K562 (cell line): ENCODE results near the gene ZBTB22. TPM values are rescaled to one million over a fixed set of nuclear protein-coding genes. Genes with fewer than 3 reads are reported as not detected.

Experiments
- BRF1 ChIP-seq: IDR thresholded peaks from 3 replicates; pipeline ENCODE4 v1.6.1; 2011; ENCODE audit warnings: borderline replicate concordance, mild to moderate bottlenecking; ENCODE audit not compliant: insufficient read length; ENCODE audit errors: extremely low read depth
- POLR2A ChIP-seq: fragments of 450-650 bp; conservative IDR thresholded peaks from 2 replicates; pipeline ENCODE4 v1.6.1; 2016
- RNF2 ChIP-seq: sonication (generic); IDR thresholded peaks from 2 replicates; pipeline ENCODE4 v1.6.1; 2016
- SRF ChIP-seq, 2 experiments: fragments of 250-450, 450-650 bp in 1 of 2; sonication (Bioruptor Pico) in 1 of 2; sonication (generic) in 1 of 2; formaldehyde crosslinking; IDR thresholded peaks; 2 replicates each; pipeline versions ENCODE4 v1.5.0 to v1.5.1; 2020 to 2022; ENCODE audit warnings: mild to moderate bottlenecking in 1 of 2, missing genetic modification reagents in 1 of 2
- ZBED1 ChIP-seq: IDR thresholded peaks from 2 replicates; pipeline ENCODE4 v1.6.1; 2014
- ZBTB1 ChIP-seq: sonication (generic); formaldehyde crosslinking; IDR thresholded peaks from 2 replicates; pipeline ENCODE4 v1.8.1; 2023; ENCODE audit warnings: missing genetic modification reagents, low read depth, mild to moderate bottlenecking, borderline replicate concordance
- ZNF239 ChIP-seq: fragments of 250-450 bp; sonication (Bioruptor Pico); IDR thresholded peaks from 2 replicates; pipeline ENCODE4 v1.4.0; 2020; ENCODE audit warnings: mild to moderate bottlenecking
- polyA plus RNA-seq, 8 experiments: library from polyadenylated mRNA; depleted of rRNA in 4 of 8; stranded (reverse) in 5 of 8; unstranded in 3 of 8; fragments of >200 nt; fragmentation: Nextera tagmentation in 2 of 8; fragmentation: Illumina TruSeq in 1 of 8; extraction: Ambion mirVana in 2 of 8; extraction: Trizol in 1 of 8; gene quantifications; 2 replicates each; pipeline versions ENCODE4 v1.2.1 to v1.2.3, GENCODE V29; 2011 to 2014; ENCODE audit warnings: inconsistent platforms in 1 of 8, missing spikeins in 1 of 8
- total RNA-seq, 7 experiments: library from RNA; depleted of rRNA in 6 of 7; stranded (reverse); fragments of >200 nt in 6 of 7; fragmentation: Illumina TruSeq in 2 of 7; extraction: Trizol in 2 of 7; gene quantifications; 2 replicates each; pipeline versions ENCODE4 v1.2.1 to v1.2.3, GENCODE V29; 2011 to 2021; ENCODE audit warnings: low replicate concordance in 1 of 7
- TF ChIP-seq, protein P1 (sequence below), 2 experiments: fragments of 450-650 bp in 1 of 2; IDR thresholded peaks; 2 replicates each; pipeline ENCODE4 v1.6.1; 2011 to 2017; ENCODE audit warnings: low read depth in 2 of 2, antibody characterized with exemption in 1 of 2, borderline replicate concordance in 1 of 2, low read length in 1 of 2, mild to moderate bottlenecking in 1 of 2, mixed read lengths in 1 of 2; ENCODE audit not compliant: control insufficient read depth in 1 of 2
- TF ChIP-seq, protein P2 (sequence below): sonication (generic); formaldehyde crosslinking; IDR thresholded peaks from 2 replicates; pipeline ENCODE4 v1.8.1; 2023; ENCODE audit warnings: mild to moderate bottlenecking, missing genetic modification reagents, moderate library complexity
- TF ChIP-seq, protein P3 (sequence below): fragments of 450-650 bp; IDR thresholded peaks from 2 replicates; pipeline ENCODE4 v1.7.0; 2016; ENCODE audit warnings: borderline replicate concordance
- TF ChIP-seq, protein P4 (sequence below): fragments of 150-350 bp; IDR thresholded peaks from 2 replicates; pipeline ENCODE4 v1.6.1; 2014; ENCODE audit warnings: low read depth, mild to moderate bottlenecking, low read length, borderline replicate concordance
- TF ChIP-seq, protein P5 (sequence below): fragments of 250-450 bp; sonication (Bioruptor Pico); IDR thresholded peaks from 2 replicates; pipeline ENCODE4 v1.8.0; 2022; ENCODE audit warnings: moderate library complexity, mild to moderate bottlenecking, inconsistent platforms

Gene ZBTB22
- total and polyA plus RNA-seq, 9 of the 15 experiments (the other 6 are each of a cell fraction or from before 2014, with no cell fraction given) = 0.21 to 11.9 (median 7.1) TPM

DNA sequence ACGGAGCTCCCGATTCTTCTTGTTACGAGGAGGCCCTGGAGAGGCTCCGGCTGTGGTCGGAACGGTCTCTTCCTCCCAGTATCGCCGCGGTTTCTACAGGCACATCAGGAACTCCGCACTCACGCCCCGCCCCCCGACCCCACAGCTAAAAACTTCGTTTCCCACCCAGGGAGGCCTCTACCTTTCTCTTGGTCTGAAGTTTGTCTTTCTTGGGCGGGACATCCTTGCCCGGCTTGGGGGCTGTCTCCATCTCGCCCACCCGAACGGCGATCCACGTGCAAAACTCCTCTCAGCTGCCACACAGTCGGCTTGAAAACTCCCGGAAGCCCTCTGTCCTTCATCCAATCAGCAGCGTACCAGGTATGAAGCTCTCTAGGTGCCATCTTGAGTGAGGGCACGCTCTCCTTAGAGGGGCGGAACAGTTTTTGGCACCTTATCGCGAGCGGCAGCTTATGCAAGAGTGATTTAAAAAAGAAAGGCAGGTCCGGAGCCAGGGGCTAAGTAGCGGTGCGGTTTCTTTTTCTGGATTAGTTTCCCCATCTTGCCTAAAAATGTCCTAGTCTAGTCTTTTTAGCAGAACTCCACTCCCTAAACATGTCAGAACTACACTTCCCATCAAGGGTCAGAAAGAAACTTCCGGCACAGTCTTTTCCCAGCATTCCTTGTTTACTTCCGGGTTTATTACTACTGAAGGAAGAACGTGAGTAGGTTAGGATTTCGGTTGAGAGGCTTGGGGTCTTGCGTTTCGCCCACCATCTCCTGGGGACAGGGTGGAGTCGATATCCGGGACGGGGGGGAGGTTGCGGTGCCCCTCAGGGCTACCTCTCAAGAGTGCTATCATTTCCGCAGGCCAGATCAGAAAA is 28.4 kb downstream of the ZBTB22 start, which contains the start of the genes PFDN6 and WDR46 (continued):
- TF ChIP-seq, protein P1, sequence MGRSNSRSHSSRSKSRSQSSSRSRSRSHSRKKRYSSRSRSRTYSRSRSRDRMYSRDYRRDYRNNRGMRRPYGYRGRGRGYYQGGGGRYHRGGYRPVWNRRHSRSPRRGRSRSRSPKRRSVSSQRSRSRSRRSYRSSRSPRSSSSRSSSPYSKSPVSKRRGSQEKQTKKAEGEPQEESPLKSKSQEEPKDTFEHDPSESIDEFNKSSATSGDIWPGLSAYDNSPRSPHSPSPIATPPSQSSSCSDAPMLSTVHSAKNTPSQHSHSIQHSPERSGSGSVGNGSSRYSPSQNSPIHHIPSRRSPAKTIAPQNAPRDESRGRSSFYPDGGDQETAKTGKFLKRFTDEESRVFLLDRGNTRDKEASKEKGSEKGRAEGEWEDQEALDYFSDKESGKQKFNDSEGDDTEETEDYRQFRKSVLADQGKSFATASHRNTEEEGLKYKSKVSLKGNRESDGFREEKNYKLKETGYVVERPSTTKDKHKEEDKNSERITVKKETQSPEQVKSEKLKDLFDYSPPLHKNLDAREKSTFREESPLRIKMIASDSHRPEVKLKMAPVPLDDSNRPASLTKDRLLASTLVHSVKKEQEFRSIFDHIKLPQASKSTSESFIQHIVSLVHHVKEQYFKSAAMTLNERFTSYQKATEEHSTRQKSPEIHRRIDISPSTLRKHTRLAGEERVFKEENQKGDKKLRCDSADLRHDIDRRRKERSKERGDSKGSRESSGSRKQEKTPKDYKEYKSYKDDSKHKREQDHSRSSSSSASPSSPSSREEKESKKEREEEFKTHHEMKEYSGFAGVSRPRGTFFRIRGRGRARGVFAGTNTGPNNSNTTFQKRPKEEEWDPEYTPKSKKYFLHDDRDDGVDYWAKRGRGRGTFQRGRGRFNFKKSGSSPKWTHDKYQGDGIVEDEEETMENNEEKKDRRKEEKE (IDR thresholded peaks at IDR 0.05; ENCODE audit: borderline replicate concordance in 1 of 2, control insufficient read depth in 1 of 2, low read depth in 2 of 2, low read length in 1 of 2) = no peak
- TF ChIP-seq, protein P2, sequence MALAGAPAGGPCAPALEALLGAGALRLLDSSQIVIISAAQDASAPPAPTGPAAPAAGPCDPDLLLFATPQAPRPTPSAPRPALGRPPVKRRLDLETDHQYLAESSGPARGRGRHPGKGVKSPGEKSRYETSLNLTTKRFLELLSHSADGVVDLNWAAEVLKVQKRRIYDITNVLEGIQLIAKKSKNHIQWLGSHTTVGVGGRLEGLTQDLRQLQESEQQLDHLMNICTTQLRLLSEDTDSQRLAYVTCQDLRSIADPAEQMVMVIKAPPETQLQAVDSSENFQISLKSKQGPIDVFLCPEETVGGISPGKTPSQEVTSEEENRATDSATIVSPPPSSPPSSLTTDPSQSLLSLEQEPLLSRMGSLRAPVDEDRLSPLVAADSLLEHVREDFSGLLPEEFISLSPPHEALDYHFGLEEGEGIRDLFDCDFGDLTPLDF (CRISPR knock-in tag) = no peak
- TF ChIP-seq, protein P3, sequence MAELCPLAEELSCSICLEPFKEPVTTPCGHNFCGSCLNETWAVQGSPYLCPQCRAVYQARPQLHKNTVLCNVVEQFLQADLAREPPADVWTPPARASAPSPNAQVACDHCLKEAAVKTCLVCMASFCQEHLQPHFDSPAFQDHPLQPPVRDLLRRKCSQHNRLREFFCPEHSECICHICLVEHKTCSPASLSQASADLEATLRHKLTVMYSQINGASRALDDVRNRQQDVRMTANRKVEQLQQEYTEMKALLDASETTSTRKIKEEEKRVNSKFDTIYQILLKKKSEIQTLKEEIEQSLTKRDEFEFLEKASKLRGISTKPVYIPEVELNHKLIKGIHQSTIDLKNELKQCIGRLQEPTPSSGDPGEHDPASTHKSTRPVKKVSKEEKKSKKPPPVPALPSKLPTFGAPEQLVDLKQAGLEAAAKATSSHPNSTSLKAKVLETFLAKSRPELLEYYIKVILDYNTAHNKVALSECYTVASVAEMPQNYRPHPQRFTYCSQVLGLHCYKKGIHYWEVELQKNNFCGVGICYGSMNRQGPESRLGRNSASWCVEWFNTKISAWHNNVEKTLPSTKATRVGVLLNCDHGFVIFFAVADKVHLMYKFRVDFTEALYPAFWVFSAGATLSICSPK = no peak
- TF ChIP-seq RNF2 (no peak), ZNF239 (CRISPR knock-in tag) (peak; percentile 58; the same call in 1 of the 2 replicates), POLR2A (peak; percentile 89), SRF (CRISPR knock-in tag; IDR thresholded peaks at IDR 0.05) (no peak), ZBED1 (no peak), BRF1 (no peak), ZBTB1 (no peak)
- TF ChIP-seq, protein P4, sequence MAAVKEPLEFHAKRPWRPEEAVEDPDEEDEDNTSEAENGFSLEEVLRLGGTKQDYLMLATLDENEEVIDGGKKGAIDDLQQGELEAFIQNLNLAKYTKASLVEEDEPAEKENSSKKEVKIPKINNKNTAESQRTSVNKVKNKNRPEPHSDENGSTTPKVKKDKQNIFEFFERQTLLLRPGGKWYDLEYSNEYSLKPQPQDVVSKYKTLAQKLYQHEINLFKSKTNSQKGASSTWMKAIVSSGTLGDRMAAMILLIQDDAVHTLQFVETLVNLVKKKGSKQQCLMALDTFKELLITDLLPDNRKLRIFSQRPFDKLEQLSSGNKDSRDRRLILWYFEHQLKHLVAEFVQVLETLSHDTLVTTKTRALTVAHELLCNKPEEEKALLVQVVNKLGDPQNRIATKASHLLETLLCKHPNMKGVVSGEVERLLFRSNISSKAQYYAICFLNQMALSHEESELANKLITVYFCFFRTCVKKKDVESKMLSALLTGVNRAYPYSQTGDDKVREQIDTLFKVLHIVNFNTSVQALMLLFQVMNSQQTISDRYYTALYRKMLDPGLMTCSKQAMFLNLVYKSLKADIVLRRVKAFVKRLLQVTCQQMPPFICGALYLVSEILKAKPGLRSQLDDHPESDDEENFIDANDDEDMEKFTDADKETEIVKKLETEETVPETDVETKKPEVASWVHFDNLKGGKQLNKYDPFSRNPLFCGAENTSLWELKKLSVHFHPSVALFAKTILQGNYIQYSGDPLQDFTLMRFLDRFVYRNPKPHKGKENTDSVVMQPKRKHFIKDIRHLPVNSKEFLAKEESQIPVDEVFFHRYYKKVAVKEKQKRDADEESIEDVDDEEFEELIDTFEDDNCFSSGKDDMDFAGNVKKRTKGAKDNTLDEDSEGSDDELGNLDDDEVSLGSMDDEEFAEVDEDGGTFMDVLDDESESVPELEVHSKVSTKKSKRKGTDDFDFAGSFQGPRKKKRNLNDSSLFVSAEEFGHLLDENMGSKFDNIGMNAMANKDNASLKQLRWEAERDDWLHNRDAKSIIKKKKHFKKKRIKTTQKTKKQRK = no peak
- TF ChIP-seq, protein P5, sequence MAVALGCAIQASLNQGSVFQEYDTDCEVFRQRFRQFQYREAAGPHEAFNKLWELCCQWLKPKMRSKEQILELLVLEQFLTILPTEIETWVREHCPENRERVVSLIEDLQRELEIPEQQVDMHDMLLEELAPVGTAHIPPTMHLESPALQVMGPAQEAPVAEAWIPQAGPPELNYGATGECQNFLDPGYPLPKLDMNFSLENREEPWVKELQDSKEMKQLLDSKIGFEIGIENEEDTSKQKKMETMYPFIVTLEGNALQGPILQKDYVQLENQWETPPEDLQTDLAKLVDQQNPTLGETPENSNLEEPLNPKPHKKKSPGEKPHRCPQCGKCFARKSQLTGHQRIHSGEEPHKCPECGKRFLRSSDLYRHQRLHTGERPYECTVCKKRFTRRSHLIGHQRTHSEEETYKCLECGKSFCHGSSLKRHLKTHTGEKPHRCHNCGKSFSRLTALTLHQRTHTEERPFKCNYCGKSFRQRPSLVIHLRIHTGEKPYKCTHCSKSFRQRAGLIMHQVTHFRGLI (CRISPR knock-in tag) = no peak
